Ovary (tissue), 3 donors: Measurements from ENCODE around the gene EFCAB5.
"Not testable (repeated sequence)": the region's sequence is repeated elsewhere in the genome, so short reads cannot be mapped to it uniquely, and the experiment has no call there.

Experiments used
- POLR2A ChIP-seq: fragments of 450-650 bp; IDR thresholded peaks from one replicate; pipeline ENCODE4 v1.6.1; 2017; ENCODE audit warnings: antibody characterized with exemption, mild to moderate bottlenecking, moderate library complexity
- TF ChIP-seq, protein P1 (sequence below), 3 donors: fragments of 450-650 bp in 2 of 3; fragments of 200-600 bp in 1 of 3; IDR thresholded peaks; one replicate each; pipeline versions ENCODE4 v1.5.1 to v1.8.0; 2016 to 2022; ENCODE audit warnings: antibody characterized with exemption in 3 of 3, mild to moderate bottlenecking in 1 of 3
- donor health status: DM: no; HTN: no; CAD: no.

GRCh38 chr17:30040719-30041518 is 99.5 kb downstream of the EFCAB5 start:
- TF ChIP-seq, protein P1, sequence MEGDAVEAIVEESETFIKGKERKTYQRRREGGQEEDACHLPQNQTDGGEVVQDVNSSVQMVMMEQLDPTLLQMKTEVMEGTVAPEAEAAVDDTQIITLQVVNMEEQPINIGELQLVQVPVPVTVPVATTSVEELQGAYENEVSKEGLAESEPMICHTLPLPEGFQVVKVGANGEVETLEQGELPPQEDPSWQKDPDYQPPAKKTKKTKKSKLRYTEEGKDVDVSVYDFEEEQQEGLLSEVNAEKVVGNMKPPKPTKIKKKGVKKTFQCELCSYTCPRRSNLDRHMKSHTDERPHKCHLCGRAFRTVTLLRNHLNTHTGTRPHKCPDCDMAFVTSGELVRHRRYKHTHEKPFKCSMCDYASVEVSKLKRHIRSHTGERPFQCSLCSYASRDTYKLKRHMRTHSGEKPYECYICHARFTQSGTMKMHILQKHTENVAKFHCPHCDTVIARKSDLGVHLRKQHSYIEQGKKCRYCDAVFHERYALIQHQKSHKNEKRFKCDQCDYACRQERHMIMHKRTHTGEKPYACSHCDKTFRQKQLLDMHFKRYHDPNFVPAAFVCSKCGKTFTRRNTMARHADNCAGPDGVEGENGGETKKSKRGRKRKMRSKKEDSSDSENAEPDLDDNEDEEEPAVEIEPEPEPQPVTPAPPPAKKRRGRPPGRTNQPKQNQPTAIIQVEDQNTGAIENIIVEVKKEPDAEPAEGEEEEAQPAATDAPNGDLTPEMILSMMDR (IDR thresholded peaks at IDR 0.05) = not testable (repeated sequence)
- not testable (repeated sequence) for TF ChIP-seq POLR2A
